Liver (tissue), 9 donors: ENCODE data around the gene CD46. TPM values are rescaled to one million over a fixed set of nuclear protein-coding genes. Genes with fewer than 3 reads are reported as not detected.

ENCODE experiments used
- DNase-seq: peaks from one replicate; pipeline ENCODE4 v3.0.0-alpha.2; 2017; ENCODE audit warnings: low spot score
- H3K27ac ChIP-seq, 2 donors: one replicate each; pipeline ENCODE4 v1.7.0; 2013; ENCODE audit warnings: inconsistent platforms in 2 of 2, low read length in 2 of 2, control low read depth in 1 of 2, low read depth in 1 of 2, mild to moderate bottlenecking in 1 of 2
- H3K27me3 ChIP-seq, 4 donors: one replicate each; pipeline versions ENCODE4 v1.6.1 to v1.7.0; 2013; ENCODE audit warnings: low read length in 3 of 4, inconsistent platforms in 1 of 4, mild to moderate bottlenecking in 1 of 4, moderate library complexity in 1 of 4; ENCODE audit not compliant: control insufficient read depth in 4 of 4, insufficient read depth in 4 of 4
- H3K36me3 ChIP-seq, 4 donors: one replicate each; pipeline versions ENCODE4 v1.6.1 to v1.7.0; 2013; ENCODE audit warnings: low read length in 3 of 4, mild to moderate bottlenecking in 3 of 4, low read depth in 1 of 4, moderate library complexity in 1 of 4; ENCODE audit not compliant: control insufficient read depth in 4 of 4, insufficient read depth in 3 of 4
- H3K4me1 ChIP-seq, 4 donors: one replicate each; pipeline versions ENCODE4 v1.6.1 to v1.7.0; 2013; ENCODE audit warnings: low read length in 3 of 4, mild to moderate bottlenecking in 3 of 4, moderate library complexity in 1 of 4; ENCODE audit not compliant: control insufficient read depth in 4 of 4, insufficient read depth in 4 of 4
- H3K4me3 ChIP-seq, 3 donors: one replicate each; pipeline versions ENCODE4 v1.6.1 to v1.7.0; 2013; ENCODE audit warnings: low read length in 3 of 3, control low read depth in 1 of 3, low read depth in 1 of 3, mild to moderate bottlenecking in 1 of 3
- H3K9ac ChIP-seq, 2 donors: one replicate each; pipeline ENCODE4 v1.7.0; 2013; ENCODE audit warnings: low read length in 2 of 2, mild to moderate bottlenecking in 2 of 2, moderate library complexity in 2 of 2, control low read depth in 1 of 2, low read depth in 1 of 2
- H3K9me3 ChIP-seq, 4 donors: one replicate each; pipeline versions ENCODE4 v1.6.1 to v1.7.0; 2013; ENCODE audit warnings: low read length in 3 of 4; ENCODE audit not compliant: control insufficient read depth in 4 of 4
- ATF3 ChIP-seq: IDR thresholded peaks from 2 replicates; pipeline ENCODE4 v1.6.1; 2016; ENCODE audit warnings: antibody characterized with exemption
- CTCF ChIP-seq: fragments of 150-350 bp; IDR thresholded peaks from 2 replicates; pipeline ENCODE4 v1.5.1; 2017; ENCODE audit warnings: improper control_type of control experiment, low read depth, low read length; ENCODE audit not compliant: missing input control
- EGR1 ChIP-seq, 2 donors: IDR thresholded peaks; 2 replicates each; pipeline ENCODE4 v1.6.1; 2016 to 2018; ENCODE audit warnings: antibody characterized with exemption in 2 of 2, low read depth in 2 of 2
- FOXA1 ChIP-seq: IDR thresholded peaks from 2 replicates; pipeline ENCODE4 v1.6.1; 2016; ENCODE audit warnings: antibody characterized with exemption
- FOXA2 ChIP-seq: IDR thresholded peaks from 2 replicates; pipeline ENCODE4 v1.6.1; 2016; ENCODE audit warnings: antibody characterized with exemption
- GABPA ChIP-seq, 2 donors: IDR thresholded peaks in 1 of 2; conservative IDR thresholded peaks in 1 of 2; 2 replicates each; pipeline ENCODE4 v1.6.1; 2016; ENCODE audit warnings: antibody characterized with exemption in 2 of 2, mild to moderate bottlenecking in 1 of 2, moderate library complexity in 1 of 2
- HNF4A ChIP-seq, 2 donors: conservative IDR thresholded peaks; 2 replicates each; pipeline ENCODE4 v1.6.1; 2016; ENCODE audit warnings: antibody characterized with exemption in 2 of 2, mild to moderate bottlenecking in 2 of 2
- HNF4G ChIP-seq: IDR thresholded peaks from 2 replicates; pipeline ENCODE4 v1.6.1; 2016; ENCODE audit warnings: antibody characterized with exemption
- JUND ChIP-seq, 2 donors: IDR thresholded peaks; 2 replicates each; pipeline ENCODE4 v1.6.1; 2016; ENCODE audit warnings: antibody characterized with exemption in 2 of 2
- MAX ChIP-seq: IDR thresholded peaks from 2 replicates; pipeline ENCODE4 v1.6.1; 2016; ENCODE audit warnings: antibody characterized with exemption
- NR2F2 ChIP-seq: IDR thresholded peaks from 2 replicates; pipeline ENCODE4 v1.6.1; 2016; ENCODE audit warnings: antibody characterized with exemption
- RAD21 ChIP-seq, 2 donors: IDR thresholded peaks; 2 replicates each; pipeline ENCODE4 v1.6.1; 2016; ENCODE audit warnings: antibody characterized with exemption in 2 of 2, mild to moderate bottlenecking in 2 of 2
- REST ChIP-seq: IDR thresholded peaks from 2 replicates; pipeline ENCODE4 v1.6.1; 2016; ENCODE audit warnings: antibody characterized with exemption, mild to moderate bottlenecking
- RXRA ChIP-seq, 2 donors: IDR thresholded peaks; 2 replicates each; pipeline ENCODE4 v1.6.1; 2017 to 2018; ENCODE audit warnings: antibody characterized with exemption in 2 of 2, mild to moderate bottlenecking in 1 of 2
- SP1 ChIP-seq: IDR thresholded peaks from 2 replicates; pipeline ENCODE4 v1.6.1; 2018; ENCODE audit warnings: antibody characterized with exemption, mild to moderate bottlenecking
- TAF1 ChIP-seq: conservative IDR thresholded peaks from 2 replicates; pipeline ENCODE4 v1.6.1; 2016; ENCODE audit warnings: antibody characterized with exemption, mild to moderate bottlenecking
- YY1 ChIP-seq: IDR thresholded peaks from 2 replicates; pipeline ENCODE4 v1.6.1; 2016; ENCODE audit warnings: antibody characterized with exemption, mild to moderate bottlenecking
- ZBTB33 ChIP-seq: IDR thresholded peaks from 2 replicates; pipeline ENCODE4 v1.6.1; 2016; ENCODE audit warnings: antibody characterized with exemption
- WGBS: extraction: QIAGEN DNeasy Blood & Tissue Kit; methylation state at CpG from one replicate; pipeline ENCODE4 v1.1.7; 2013; 5-methylcytosine and 5-hydroxymethylcytosine counted together
- polyA plus RNA-seq, 2 donors: library from polyadenylated mRNA; stranded (reverse) in 1 of 2; unstranded in 1 of 2; fragments of 200-250 nt in 1 of 2; fragments of >200 nt in 1 of 2; fragmentation: Nextera tagmentation in 1 of 2; extraction: Ambion mirVana in 1 of 2; gene quantifications; one replicate each; pipeline versions ENCODE4 v1.2.1 to v1.2.3, GENCODE V29; 2013 to 2015
- total RNA-seq, 2 donors: library from RNA; depleted of rRNA; stranded (reverse); fragments of >200 nt; gene quantifications; one replicate each; pipeline ENCODE4 v1.2.3, GENCODE V29; 2014
- donor health status: healthy.
- donor health status: healthy.
- donor health status: healthy.
- donor health status: healthy.
- donor health status: healthy.

Gene CD46
- total and polyA plus RNA-seq, 4 donors = 71.3 to 177 (median 121) TPM

GRCh38 chr1:207748737-207749528 lies 2.9 kb upstream of the CD46 start (continued):
- TF ChIP-seq FOXA1 = no peak
- no peak for TF ChIP-seq CTCF
- TF ChIP-seq RXRA (IDR thresholded peaks at IDR 0.05) = no peak
- no peak for TF ChIP-seq HNF4G
- no peak for TF ChIP-seq MAX

GRCh38 chr1:207750631-207751305 lies 1.1 kb upstream of the CD46 start:
- no peak for DNase-seq
- peak overlapping the region; percentile 76 to 98 for H3K27ac ChIP-seq
- H3K27me3 ChIP-seq = no peaks in the 10 kb centered on the region
- no peaks in the 10 kb centered on the region for H3K36me3 ChIP-seq
- no peaks in the 10 kb centered on the region for H3K9me3 ChIP-seq
- H3K4me3 ChIP-seq = peak overlapping the region; percentile 12 to 71 (median 63)
- H3K4me1 ChIP-seq = peaks cover 5 to 33% (median 22%) of the 10 kb centered on the region in 4 donors
- 27% methylated on average over 5 of the region's 5 CpGs for WGBS
- peak overlapping the region; percentile 35 to 86 for H3K9ac ChIP-seq
- TF ChIP-seq SP1 (no peak), RAD21 (IDR thresholded peaks at IDR 0.05) (no peak), YY1 (peak; percentile 16), CTCF (no peak), MAX (no peak), FOXA1 (no peak), JUND (IDR thresholded peaks at IDR 0.05) (no peak), HNF4A (conservative IDR thresholded peaks at IDR 0.05) (no peak), ATF3 (no peak), ZBTB33 (no peak), NR2F2 (no peak), FOXA2 (no peak), HNF4G (no peak), GABPA (IDR thresholded peaks at IDR 0.05 in 1 of 2, conservative IDR thresholded peaks at IDR 0.05 in 1 of 2) (no peak), EGR1 (IDR thresholded peaks at IDR 0.05; ENCODE audit: low read depth in 2 of 2) (no peak), TAF1 (peak; percentile 22), REST (no peak), RXRA (IDR thresholded peaks at IDR 0.05) (no peak)
